IMR-90 (cell line): ENCODE measurements around the gene NUP93.

Experiments used
- CEBPB ChIP-seq: IDR thresholded peaks from 2 replicates; pipeline ENCODE4 v1.6.1; 2012; ENCODE audit warnings: low read depth, low read length, improper control_type of control experiment
- CTCF ChIP-seq: conservative IDR thresholded peaks from 2 replicates; pipeline ENCODE4 v1.5.1; 2012; ENCODE audit warnings: mild to moderate bottlenecking, low read depth, low read length, improper control_type of control experiment
- ELK1 ChIP-seq: fragments of 150-350 bp; IDR thresholded peaks from 2 replicates; pipeline ENCODE4 v1.6.1; 2016; ENCODE audit warnings: low read depth, mild to moderate bottlenecking, low read length, moderate library complexity, borderline replicate concordance
- FOS ChIP-seq: fragments of 150-350 bp; IDR thresholded peaks from 2 replicates; pipeline ENCODE4 v1.6.1; 2016; ENCODE audit warnings: low read depth, low read length
- POLR2A ChIP-seq: IDR thresholded peaks from 2 replicates; pipeline ENCODE4 v1.6.1; 2012; ENCODE audit warnings: mild to moderate bottlenecking, low read depth, low read length
- RAD21 ChIP-seq: IDR thresholded peaks from 2 replicates; pipeline ENCODE4 v1.6.1; 2012; ENCODE audit warnings: low read length, improper control_type of control experiment

GRCh38 chr16:56689171-56689570 lies 40.8 kb upstream of the NUP93 start:
- TF ChIP-seq CTCF (no peak), FOS (no peak), POLR2A (no peak), ELK1 (no peak), RAD21 (no peak), CEBPB (no peak)
